Keratinocyte (primary cell): ENCODE measurements around the gene DDAH1. TPM values are rescaled to one million over a fixed set of nuclear protein-coding genes. Genes with fewer than 3 reads are reported as not detected.

ENCODE experiments used
- DNase-seq: peaks from one replicate; pipeline ENCODE4 v3.0.0-alpha.2; 2011; ENCODE audit warnings: low read depth, missing footprints, low spot score
- FAIRE-seq: peaks from 2 replicates; lab custom pipeline; 2011; peaks lifted over from hg19 to GRCh38; lab: Jason Lieb, UNC
- H2AFZ ChIP-seq: 2 replicates; pipeline ENCODE4 v1.6.0; 2012; ENCODE audit warnings: low read length, control low read depth, inconsistent platforms; ENCODE audit not compliant: control insufficient read depth
- H3K27ac ChIP-seq: 2 replicates; pipeline ENCODE4 v1.5.1; 2011; ENCODE audit warnings: low read length; ENCODE audit not compliant: control insufficient read depth, insufficient read depth
- H3K27me3 ChIP-seq: 3 replicates; pipeline ENCODE4 v1.6.0; 2011; ENCODE audit warnings: low read length; ENCODE audit not compliant: control insufficient read depth, insufficient read depth; ENCODE audit errors: extremely low read depth
- H3K36me3 ChIP-seq, 2 experiments: 2 replicates in 1 of 2; 3 replicates in 1 of 2; pipeline ENCODE4 v1.5.1; 2011; ENCODE audit warnings: low read length in 2 of 2, mild to moderate bottlenecking in 1 of 2; ENCODE audit not compliant: control insufficient read depth in 2 of 2, insufficient read depth in 2 of 2; ENCODE audit errors: extremely low read depth in 1 of 2
- H3K4me1 ChIP-seq: 3 replicates; pipeline ENCODE4 v1.5.1; 2011; ENCODE audit warnings: low read length; ENCODE audit not compliant: control insufficient read depth, insufficient read depth; ENCODE audit errors: extremely low read depth
- H3K4me2 ChIP-seq: 3 replicates; pipeline ENCODE4 v1.6.0; 2011; ENCODE audit warnings: low read depth, low read length; ENCODE audit not compliant: control insufficient read depth, insufficient read depth; ENCODE audit errors: extremely low read depth
- H3K4me3 ChIP-seq, 3 experiments: fragments of 200-600 bp in 1 of 3; sonication (generic) in 1 of 3; 2 replicates in 2 of 3; 3 replicates in 1 of 3; pipeline ENCODE4 v1.5.1; 2011 to 2016; ENCODE audit warnings: low read length in 3 of 3, mild to moderate bottlenecking in 3 of 3, control low read depth in 2 of 3, inconsistent platforms in 1 of 3, low read depth in 1 of 3, mixed read lengths in 1 of 3, mixed run types in 1 of 3, moderate library complexity in 1 of 3; ENCODE audit not compliant: control insufficient read depth in 2 of 3, insufficient read depth in 2 of 3; ENCODE audit errors: extremely low read depth in 1 of 3
- H3K79me2 ChIP-seq: 2 replicates; pipeline ENCODE4 v1.6.0; 2012; ENCODE audit warnings: low read length; ENCODE audit not compliant: control insufficient read depth, insufficient read depth
- H3K9ac ChIP-seq: 3 replicates; pipeline ENCODE4 v1.6.0; 2011; ENCODE audit warnings: low read length; ENCODE audit not compliant: control insufficient read depth, insufficient read depth; ENCODE audit errors: extremely low read depth
- H3K9me1 ChIP-seq: 3 replicates; pipeline ENCODE4 v1.6.0; 2011; ENCODE audit warnings: low read length; ENCODE audit not compliant: control insufficient read depth, insufficient read depth; ENCODE audit errors: extremely low read depth
- H3K9me3 ChIP-seq: 2 replicates; pipeline ENCODE4 v1.5.1; 2012; ENCODE audit warnings: low read depth, low read length; ENCODE audit not compliant: control insufficient read depth
- H4K20me1 ChIP-seq: 3 replicates; pipeline ENCODE4 v1.6.0; 2011; ENCODE audit warnings: low read length; ENCODE audit not compliant: control insufficient read depth, insufficient read depth; ENCODE audit errors: extremely low read depth
- CTCF ChIP-seq, 3 experiments: IDR thresholded peaks in 1 of 3; conservative IDR thresholded peaks in 1 of 3; optimal IDR thresholded peaks in 1 of 3; 2 replicates in 2 of 3; 3 replicates in 1 of 3; pipeline versions ENCODE3 to v1.5.1; 2011; ENCODE audit warnings: low read length in 3 of 3, mild to moderate bottlenecking in 3 of 3, moderate library complexity in 2 of 3, control low read depth in 1 of 3, inconsistent platforms in 1 of 3; ENCODE audit not compliant: insufficient read depth in 2 of 3; ENCODE audit errors: extremely low read depth in 1 of 3
- EZH2 ChIP-seq: IDR thresholded peaks from one replicate; pipeline ENCODE4 v1.6.1; 2012; ENCODE audit warnings: inconsistent platforms, mild to moderate bottlenecking, low read length, moderate library complexity
- dilution Hi-C: fragments of 300-500 bp; cut with MboI; formaldehyde crosslinking; loops from one replicate; pipeline ENCODE4 v1.7.0; 2020; ENCODE audit warnings: low sequenced_read_pairs; ENCODE audit not compliant: extremely low pct_ligation_motif_present
- polyA plus RNA-seq, 5 experiments: library from polyadenylated mRNA; depleted of rRNA in 3 of 5; stranded (reverse) in 3 of 5; stranded (forward) in 1 of 5; unstranded in 1 of 5; fragments of >200 nt; gene quantifications; 1 replicate in 1 of 5; 2 replicates in 3 of 5; 3 replicates in 1 of 5; pipeline versions ENCODE4 v1.2.1 to v1.2.3, GENCODE V29; 2011 to 2012; ENCODE audit warnings: missing spikeins in 2 of 5, low read depth in 1 of 5, low replicate concordance in 1 of 5

The DDAH1 gene
- polyA plus RNA-seq, 1 donor (not counting 4 experiments of a cell fraction or from before 2014, with no cell fraction given) = 5.8 TPM

GRCh38 chr1:85313888-85314696 is 150.9 kb downstream of the DDAH1 start:
- DNase-seq = peak; percentile 77
- peak; percentile 92 for FAIRE-seq
- dilution Hi-C loops = no loop called here
- H3K4me2 ChIP-seq = peak overlapping the region; percentile 42
- H3K9me1 ChIP-seq = no peaks in the 10 kb centered on the region
- no peaks in the 10 kb centered on the region for H3K79me2 ChIP-seq
- H3K27ac ChIP-seq = peak overlapping the region; percentile 55
- peak overlapping the region; percentile 31 for H3K9ac ChIP-seq
- H2AFZ ChIP-seq = peak overlapping the region; percentile 18
- no peaks in the 10 kb centered on the region for H3K9me3 ChIP-seq
- no peaks in the 10 kb centered on the region for H3K36me3 ChIP-seq
- no peaks in the 10 kb centered on the region for H3K27me3 ChIP-seq
- H4K20me1 ChIP-seq = no peaks in the 10 kb centered on the region
- H3K4me1 ChIP-seq = peaks cover 60% of the 10 kb centered on the region
- no peak overlapping the region for H3K4me3 ChIP-seq
- TF ChIP-seq CTCF (optimal IDR thresholded peaks at IDR 0.05 in 1 of 3, IDR thresholded peaks at IDR 0.05 in 1 of 3, conservative IDR thresholded peaks at IDR 0.05 in 1 of 3; ENCODE audit: extremely low read depth in 1 of 3, insufficient read depth in 2 of 3, low read length in 3 of 3) = no peak
- TF ChIP-seq EZH2 = no peak

- H4K20me1 ChIP-seq = no peaks in the 10 kb centered on the region
- H3K79me2 ChIP-seq = no peaks in the 10 kb centered on the region
- peaks cover 51% of the 10 kb centered on the region for H3K4me1 ChIP-seq
- no peak for FAIRE-seq
- dilution Hi-C loops = no loop called here
- H3K36me3 ChIP-seq = no peaks in the 10 kb centered on the region
- no peak for DNase-seq
- no peaks in the 10 kb centered on the region for H3K9me3 ChIP-seq
- TF ChIP-seq CTCF (optimal IDR thresholded peaks at IDR 0.05 in 1 of 3, IDR thresholded peaks at IDR 0.05 in 1 of 3, conservative IDR thresholded peaks at IDR 0.05 in 1 of 3; ENCODE audit: extremely low read depth in 1 of 3, insufficient read depth in 2 of 3, low read length in 3 of 3) (no peak), EZH2 (no peak)
- no peak overlapping the region for H2AFZ ChIP-seq
- no peak overlapping the region for H3K4me2 ChIP-seq
- H3K27me3 ChIP-seq = no peaks in the 10 kb centered on the region
- H3K27ac ChIP-seq = no peak overlapping the region
- no peaks in the 10 kb centered on the region for H3K9me1 ChIP-seq
- no peak overlapping the region for H3K4me3 ChIP-seq
- H3K9ac ChIP-seq = no peak overlapping the region
Measured at GRCh38 chr1:85311818-85312217, 153.1 kb downstream of the DDAH1 start.
